DMS53 (cell line): ENCODE data around the gene MLLT6.

ENCODE experiments used
- DNase-seq: peaks from one replicate; lab custom pipeline; 2025; lab: John Stamatoyannopoulos, UW

MLLT6 gene

DNA sequence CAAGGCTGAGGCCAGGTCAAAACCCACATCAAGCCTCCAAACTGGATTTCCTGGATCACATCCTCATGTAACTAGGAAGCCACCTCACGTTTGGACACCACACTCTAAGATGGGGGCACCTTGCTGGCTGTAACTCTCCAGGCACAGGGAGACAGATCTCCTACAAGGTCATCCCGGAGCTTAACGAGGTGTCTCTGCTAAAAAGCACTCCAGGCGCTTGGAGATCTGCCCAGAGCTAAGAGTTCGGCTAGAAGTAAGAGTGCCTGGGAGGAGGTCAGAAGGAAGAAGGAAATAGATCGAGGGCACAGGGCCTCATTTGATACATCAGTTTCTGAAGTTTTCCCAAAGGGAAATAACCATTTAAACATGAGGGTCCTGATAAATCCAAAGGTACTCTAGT lies 63.3 kb downstream of the MLLT6 start:
- DNase-seq: no peak

DNA sequence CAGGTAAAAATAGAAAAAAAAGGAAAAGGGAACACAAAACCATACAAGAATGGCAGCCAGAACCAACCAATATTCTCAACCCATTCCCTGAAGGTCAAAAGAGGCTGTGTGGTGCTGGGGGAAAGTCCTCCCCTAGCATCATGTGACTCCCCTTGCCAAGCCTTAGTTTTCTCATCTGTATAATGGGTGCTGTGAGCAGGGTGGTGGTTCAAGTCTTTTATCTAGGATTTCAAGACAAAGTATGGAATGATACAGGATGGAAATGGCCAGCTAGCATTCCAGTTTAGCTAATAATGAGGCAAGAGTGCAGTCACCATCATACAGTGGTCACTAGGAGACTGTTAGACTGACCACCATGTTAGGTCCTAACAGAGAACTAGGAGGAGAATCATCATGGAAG lies 68.2 kb downstream of the MLLT6 start:
- DNase-seq: no peak

DNA sequence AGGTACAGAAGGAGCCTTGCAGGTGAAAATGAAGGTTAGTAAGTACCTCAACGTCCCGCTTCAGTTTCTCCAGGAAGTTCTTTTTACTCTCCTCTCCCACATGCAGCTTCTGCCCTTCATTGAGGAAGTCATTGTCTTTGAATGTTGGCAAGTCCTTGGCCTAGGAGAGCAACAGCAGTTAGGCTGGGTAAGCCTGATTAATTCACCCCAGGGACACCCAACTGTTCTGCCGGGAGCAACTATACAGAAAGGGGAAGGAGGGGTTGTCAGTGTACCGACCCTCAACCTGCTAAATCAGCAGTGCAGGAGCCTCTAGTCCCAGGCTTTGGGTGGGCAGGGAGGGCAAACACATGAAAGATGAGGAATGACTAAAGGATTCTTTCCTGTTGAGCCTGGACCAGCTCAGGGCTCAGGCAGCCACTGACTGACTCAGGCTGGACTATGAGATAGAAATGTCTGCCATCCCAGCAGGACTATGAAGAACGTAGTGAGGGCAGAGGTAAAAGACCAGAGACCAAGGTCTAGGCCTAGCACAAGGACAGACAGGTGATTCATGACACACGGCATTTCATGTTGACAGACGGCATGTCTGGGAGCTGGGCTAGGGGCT lies 72.7 kb downstream of the MLLT6 start:
- no peak for DNase-seq
